GM23338 (cell line): ENCODE results near the gene R3HCC1L. TPM values are rescaled to one million over a fixed set of nuclear protein-coding genes. Genes with fewer than 3 reads are reported as not detected.

ENCODE experiments used
- ATAC-seq: fragments of 200-7000 bp; cut with Tn5 transposase; 3 replicates; pipeline ENCODE4 v1.9.1; 2020
- DNase-seq: peaks from one replicate; pipeline ENCODE4 v3.0.0-alpha.2; 2015; ENCODE audit warnings: low spot score
- H2AFZ ChIP-seq: fragments of 200-600 bp; sonication (generic); 2 replicates; pipeline ENCODE4 v1.8.0; 2016; ENCODE audit warnings: antibody characterized with exemption, mild to moderate bottlenecking, moderate library complexity
- H3F3A ChIP-seq: fragments of 200-600 bp; sonication (generic); replicated peaks from 2 replicates; pipeline ENCODE4 v1.8.0; 2017; ENCODE audit warnings: antibody characterized with exemption, mixed run types, low read depth
- H3K27ac ChIP-seq: fragments of 200-600 bp; sonication (generic); 2 replicates; pipeline ENCODE4 v1.6.1; 2016; ENCODE audit warnings: low read depth
- H3K27me3 ChIP-seq: fragments of 200-600 bp; sonication (generic); 2 replicates; pipeline ENCODE4 v1.8.0; 2016; ENCODE audit warnings: mild to moderate bottlenecking, mixed run types, moderate library complexity; ENCODE audit not compliant: insufficient read depth
- H3K36me3 ChIP-seq: fragments of 200-600 bp; sonication (generic); 2 replicates; pipeline ENCODE4 v1.8.0; 2016; ENCODE audit warnings: mild to moderate bottlenecking; ENCODE audit not compliant: insufficient read depth
- H3K4me1 ChIP-seq: fragments of 200-600 bp; sonication (generic); 2 replicates; pipeline ENCODE4 v1.8.0; 2016; ENCODE audit warnings: mild to moderate bottlenecking, moderate library complexity; ENCODE audit not compliant: insufficient read depth
- H3K4me2 ChIP-seq: fragments of 200-600 bp; sonication (generic); 2 replicates; pipeline ENCODE4 v1.7.1; 2017; ENCODE audit warnings: mixed run types
- H3K4me3 ChIP-seq: fragments of 200-600 bp; sonication (generic); 2 replicates; pipeline ENCODE4 v1.6.1; 2016; ENCODE audit warnings: mixed run types
- H3K79me2 ChIP-seq: fragments of 200-600 bp; sonication (generic); replicated peaks from 2 replicates; pipeline ENCODE4 v1.8.0; 2017; ENCODE audit warnings: mild to moderate bottlenecking; ENCODE audit not compliant: insufficient read depth
- H3K9me2 ChIP-seq: fragments of 200-600 bp; sonication (generic); 2 replicates; pipeline ENCODE4 v1.8.0; 2017; ENCODE audit not compliant: insufficient read depth
- H4K20me1 ChIP-seq: fragments of 200-600 bp; sonication (generic); replicated peaks from 2 replicates; pipeline ENCODE4 v1.8.0; 2017; ENCODE audit warnings: mild to moderate bottlenecking; ENCODE audit not compliant: insufficient read depth
- H3K27ac Mint-ChIP-seq: 2 replicates; pipeline ENCODE4 v1.8.0; 2020; ENCODE audit warnings: inconsistent platforms, mild to moderate bottlenecking, moderate library complexity, mixed read lengths
- H3K27me3 Mint-ChIP-seq: 3 replicates; pipeline ENCODE4 v1.8.0; 2022; ENCODE audit warnings: low read depth, mild to moderate bottlenecking, moderate library complexity, mixed read lengths, inconsistent platforms; ENCODE audit not compliant: insufficient read depth, poor library complexity
- H3K36me3 Mint-ChIP-seq: 3 replicates; pipeline ENCODE4 v1.8.0; 2021; ENCODE audit warnings: low read depth, mild to moderate bottlenecking, inconsistent platforms, moderate library complexity, mixed read lengths
- H3K4me1 Mint-ChIP-seq: 3 replicates; pipeline ENCODE4 v1.8.0; 2020; ENCODE audit warnings: mild to moderate bottlenecking, inconsistent platforms, mixed read lengths
- H3K4me3 Mint-ChIP-seq: 3 replicates; pipeline ENCODE4 v1.8.0; 2021; ENCODE audit warnings: moderate library complexity, mild to moderate bottlenecking, inconsistent platforms, mixed read lengths
- H3K9me3 Mint-ChIP-seq: 3 replicates; pipeline ENCODE4 v1.8.0; 2020; ENCODE audit warnings: moderate library complexity, mild to moderate bottlenecking, inconsistent platforms, mixed read lengths
- CREB1 ChIP-seq: fragments of 250-450 bp; sonication (Bioruptor Pico); IDR thresholded peaks from 2 replicates; pipeline ENCODE4 v1.5.0; 2020; ENCODE audit warnings: low read depth, mild to moderate bottlenecking, moderate library complexity
- ETS1 ChIP-seq: IDR thresholded peaks from 2 replicates; pipeline ENCODE4 v1.6.1; 2016; ENCODE audit warnings: antibody characterized with exemption
- EZH2 ChIP-seq: fragments of 200-600 bp; sonication (generic); IDR thresholded peaks from one replicate; pipeline ENCODE4 v1.8.0; 2017; ENCODE audit warnings: antibody characterized with exemption, mild to moderate bottlenecking, low read depth; ENCODE audit not compliant: unreplicated experiment
- EZH2phosphoT487 ChIP-seq: fragments of 200-600 bp; sonication (generic); IDR thresholded peaks from one replicate; pipeline ENCODE4 v1.8.1; 2018; ENCODE audit warnings: antibody characterized with exemption; ENCODE audit not compliant: unreplicated experiment
- JUNB ChIP-seq: IDR thresholded peaks from one replicate; pipeline ENCODE4 v1.6.1; 2016; ENCODE audit warnings: antibody characterized with exemption; ENCODE audit not compliant: unreplicated experiment
- NANOG ChIP-seq: IDR thresholded peaks from 2 replicates; pipeline ENCODE4 v1.6.1; 2016; ENCODE audit warnings: antibody characterized with exemption, borderline replicate concordance
- POLR2AphosphoS5 ChIP-seq: IDR thresholded peaks from 2 replicates; pipeline ENCODE4 v1.6.1; 2016; ENCODE audit warnings: antibody characterized with exemption, low read depth
- STAT1 ChIP-seq: IDR thresholded peaks from one replicate; pipeline ENCODE4 v1.6.1; 2016; ENCODE audit warnings: antibody characterized with exemption; ENCODE audit not compliant: unreplicated experiment
- ZNF114 ChIP-seq: fragments of 250-450 bp; sonication (Bioruptor Pico); IDR thresholded peaks from 2 replicates; pipeline ENCODE4 v1.5.0; 2020; ENCODE audit warnings: mild to moderate bottlenecking, moderate library complexity
- ZNF331 ChIP-seq: fragments of 250-450 bp; sonication (Bioruptor Pico); IDR thresholded peaks from 2 replicates; pipeline ENCODE4 v1.5.0; 2020; ENCODE audit warnings: low read depth, mild to moderate bottlenecking, moderate library complexity
- ZNF462 ChIP-seq: fragments of 250-450 bp; sonication (Bioruptor Pico); IDR thresholded peaks from 2 replicates; pipeline ENCODE4 v1.5.0; 2020; ENCODE audit warnings: mild to moderate bottlenecking, moderate library complexity
- polyA plus RNA-seq: library from polyadenylated mRNA; unstranded; fragments of >200 nt; fragmentation: Nextera tagmentation; extraction: Ambion mirVana; gene quantifications from 2 replicates; pipeline ENCODE4 v1.2.1, GENCODE V29; 2016
- total RNA-seq: library from RNA; depleted of rRNA; stranded (reverse); fragments of >200 nt; shearing (Covaris generic); gene quantifications from 2 replicates; pipeline ENCODE4 v1.2.3, GENCODE V29; 2014
- TF ChIP-seq, protein P1 (sequence below), 2 experiments: fragments of 200-600 bp in 1 of 2; sonication (generic) in 1 of 2; conservative IDR thresholded peaks; 2 replicates each; pipeline versions ENCODE4 v1.5.1 to v1.6.1; 2016 to 2017; ENCODE audit warnings: antibody characterized with exemption in 2 of 2, low read depth in 2 of 2, mild to moderate bottlenecking in 2 of 2, moderate library complexity in 1 of 2

R3HCC1L gene
- total and polyA plus RNA-seq, 2 experiments from 2014 or later: 9.3 to 15.8 TPM

DNA sequence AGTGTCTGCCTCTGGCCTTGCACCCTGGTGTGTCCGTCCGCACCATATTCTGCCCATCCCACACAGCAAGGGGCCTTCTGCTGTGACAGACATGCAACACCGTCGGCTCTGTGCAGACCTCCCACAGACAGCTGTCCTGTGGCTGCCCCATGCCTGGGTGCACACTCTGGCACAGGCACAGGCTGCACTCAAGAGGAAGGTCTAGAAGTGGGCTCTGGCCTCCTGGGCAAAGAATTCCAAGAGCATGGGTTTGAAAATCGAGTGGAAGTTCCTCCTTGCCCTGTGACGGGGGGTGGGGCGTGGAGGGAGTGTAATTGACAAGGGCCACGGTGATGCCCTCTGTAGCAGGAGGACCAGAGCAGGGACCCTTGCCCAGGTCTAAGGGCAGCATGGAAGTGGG lies 137.8 kb downstream of the R3HCC1L start:
- no peaks in the 10 kb centered on the region for H3K36me3 Mint-ChIP-seq
- no peak overlapping the region for H3K4me3 Mint-ChIP-seq
- Histone ChIP-seq H3K36me3 (no peaks in the 10 kb centered on the region), H3K4me1 (peaks cover 10% of the 10 kb centered on the region), H3F3A (no peaks in the 10 kb centered on the region), H3K27me3 (peaks cover 11% of the 10 kb centered on the region; the same call in 1 of the 2 replicates), H3K4me2 (no peak overlapping the region), H3K27ac (no peak overlapping the region), H2AFZ (no peak overlapping the region), H4K20me1 (no peaks in the 10 kb centered on the region), H3K9me2 (peaks cover 11% of the 10 kb centered on the region; the same call in 1 of the 2 replicates), H3K4me3 (no peak overlapping the region), H3K79me2 (no peaks in the 10 kb centered on the region)
- H3K4me1 Mint-ChIP-seq: peaks cover 28% of the 10 kb centered on the region
- 0 out of 3 replicates have a peak, but pooled peaks cover 3% of the 10 kb centered on the region for H3K9me3 Mint-ChIP-seq
- DNase-seq (no peak), ATAC-seq (no peak)
- H3K27ac Mint-ChIP-seq: no peak overlapping the region
- TF ChIP-seq, protein P1, sequence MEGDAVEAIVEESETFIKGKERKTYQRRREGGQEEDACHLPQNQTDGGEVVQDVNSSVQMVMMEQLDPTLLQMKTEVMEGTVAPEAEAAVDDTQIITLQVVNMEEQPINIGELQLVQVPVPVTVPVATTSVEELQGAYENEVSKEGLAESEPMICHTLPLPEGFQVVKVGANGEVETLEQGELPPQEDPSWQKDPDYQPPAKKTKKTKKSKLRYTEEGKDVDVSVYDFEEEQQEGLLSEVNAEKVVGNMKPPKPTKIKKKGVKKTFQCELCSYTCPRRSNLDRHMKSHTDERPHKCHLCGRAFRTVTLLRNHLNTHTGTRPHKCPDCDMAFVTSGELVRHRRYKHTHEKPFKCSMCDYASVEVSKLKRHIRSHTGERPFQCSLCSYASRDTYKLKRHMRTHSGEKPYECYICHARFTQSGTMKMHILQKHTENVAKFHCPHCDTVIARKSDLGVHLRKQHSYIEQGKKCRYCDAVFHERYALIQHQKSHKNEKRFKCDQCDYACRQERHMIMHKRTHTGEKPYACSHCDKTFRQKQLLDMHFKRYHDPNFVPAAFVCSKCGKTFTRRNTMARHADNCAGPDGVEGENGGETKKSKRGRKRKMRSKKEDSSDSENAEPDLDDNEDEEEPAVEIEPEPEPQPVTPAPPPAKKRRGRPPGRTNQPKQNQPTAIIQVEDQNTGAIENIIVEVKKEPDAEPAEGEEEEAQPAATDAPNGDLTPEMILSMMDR (conservative IDR thresholded peaks at IDR 0.05; ENCODE audit: low read depth in 2 of 2): no peak
- TF ChIP-seq EZH2phosphoT487 (no peak), JUNB (no peak), STAT1 (no peak)
- peaks cover 10% of the 10 kb centered on the region for H3K27me3 Mint-ChIP-seq

- Histone ChIP-seq H3K79me2 (no peaks in the 10 kb centered on the region), H4K20me1 (no peaks in the 10 kb centered on the region), H3K4me3 (no peak overlapping the region), H3K4me2 (no peak overlapping the region), H3K4me1 (peaks cover 7% of the 10 kb centered on the region), H3K36me3 (no peaks in the 10 kb centered on the region), H3K9me2 (peaks cover 11% of the 10 kb centered on the region; the same call in 1 of the 2 replicates), H3K27me3 (peaks cover 7% of the 10 kb centered on the region; the same call in 1 of the 2 replicates), H2AFZ (no peak overlapping the region), H3F3A (no peaks in the 10 kb centered on the region), H3K27ac (no peak overlapping the region)
- Mint-ChIP-seq H3K4me1 (peaks cover 27% of the 10 kb centered on the region), H3K27ac (no peak overlapping the region), H3K4me3 (no peak overlapping the region), H3K27me3 (peaks cover 8% of the 10 kb centered on the region), H3K36me3 (no peaks in the 10 kb centered on the region), H3K9me3 (0 out of 3 replicates have a peak, but pooled peaks cover 3% of the 10 kb centered on the region)
- DNase-seq (peak; percentile 58), ATAC-seq (peak; percentile 71)
- TF ChIP-seq ZNF462 (CRISPR knock-in tag) (no peak), ZNF331 (CRISPR knock-in tag) (no peak), NANOG (no peak), JUNB (no peak), ZNF114 (CRISPR knock-in tag) (no peak), EZH2 (no peak), POLR2AphosphoS5 (no peak), STAT1 (no peak), ETS1 (no peak), CREB1 (CRISPR knock-in tag) (no peak), EZH2phosphoT487 (no peak)
These were observed 138.2 kb downstream of the R3HCC1L start for GRCh38 chr10:98272656-98273055.
